DND-41 (cell line): Measurements from ENCODE around the gene IGFL3.

Source experiments
- ATAC-seq: fragments of 200-7000 bp; cut with Tn5 transposase; 3 replicates; pipeline ENCODE4 v1.9.1; 2021; ENCODE audit warnings: low read depth; ENCODE audit not compliant: insufficient read depth
- DNase-seq: peaks from one replicate; pipeline ENCODE4 v3.0.0-alpha.2; 2020
- H2AFZ ChIP-seq: 2 replicates; pipeline ENCODE4 v1.6.0; 2012; ENCODE audit warnings: low read depth, low read length
- H3K27ac ChIP-seq: 2 replicates; pipeline ENCODE4 v1.5.1; 2012; ENCODE audit warnings: low read length, inconsistent platforms
- H3K27me3 ChIP-seq: fragments of 200-600 bp; sonication (generic); 2 replicates; pipeline ENCODE4 v1.6.0; 2012; ENCODE audit warnings: low read length, mild to moderate bottlenecking, inconsistent platforms; ENCODE audit not compliant: insufficient read depth, poor library complexity
- H3K36me3 ChIP-seq: 2 replicates; pipeline ENCODE4 v1.5.1; 2012; ENCODE audit warnings: low read length, inconsistent platforms; ENCODE audit not compliant: insufficient read depth
- H3K4me1 ChIP-seq: 2 replicates; pipeline ENCODE4 v1.5.1; 2012; ENCODE audit warnings: mild to moderate bottlenecking, low read length; ENCODE audit not compliant: insufficient read depth
- H3K4me2 ChIP-seq: 2 replicates; pipeline ENCODE4 v1.6.0; 2012; ENCODE audit warnings: mild to moderate bottlenecking, moderate library complexity, low read length, inconsistent platforms; ENCODE audit not compliant: insufficient read depth
- H3K4me3 ChIP-seq, 2 experiments: fragments of 200-600 bp in 1 of 2; shearing (Covaris generic) in 1 of 2; 2 replicates each; pipeline ENCODE4 v1.5.1; 2012 to 2016; ENCODE audit warnings: inconsistent platforms in 2 of 2, low read length in 2 of 2, mild to moderate bottlenecking in 2 of 2, low read depth in 1 of 2, moderate library complexity in 1 of 2
- H3K79me2 ChIP-seq: 2 replicates; pipeline ENCODE4 v1.6.0; 2012; ENCODE audit warnings: low read length, inconsistent platforms; ENCODE audit not compliant: insufficient read depth
- H3K9ac ChIP-seq: 2 replicates; pipeline ENCODE4 v1.6.0; 2012; ENCODE audit warnings: low read depth, mild to moderate bottlenecking, inconsistent platforms, low read length, moderate library complexity
- H3K9me3 ChIP-seq: 2 replicates; pipeline ENCODE4 v1.5.1; 2012; ENCODE audit warnings: low read length, moderate library complexity, mild to moderate bottlenecking, inconsistent platforms; ENCODE audit not compliant: insufficient read depth, severe bottlenecking
- H4K20me1 ChIP-seq: 2 replicates; pipeline ENCODE4 v1.6.0; 2012; ENCODE audit warnings: low read length; ENCODE audit not compliant: insufficient read depth
- CTCF ChIP-seq: IDR thresholded peaks from 2 replicates; pipeline ENCODE4 v1.5.1; 2012; ENCODE audit warnings: borderline replicate concordance, low read length, moderate library complexity, mild to moderate bottlenecking; ENCODE audit not compliant: poor library complexity, severe bottlenecking; ENCODE audit errors: extremely low read depth
- EZH2 ChIP-seq: IDR thresholded peaks from 3 replicates; pipeline ENCODE4 v1.6.1; 2012; ENCODE audit warnings: borderline replicate concordance, low read depth, mild to moderate bottlenecking, moderate library complexity, low read length, inconsistent platforms; ENCODE audit not compliant: severe bottlenecking

IGFL3 gene

GRCh38 chr19:46132508-46133100, 8.1 kb upstream of the IGFL3 start:
- Histone ChIP-seq H3K27ac (no peak overlapping the region), H3K4me2 (no peak overlapping the region), H3K36me3 (no peaks in the 10 kb centered on the region), H3K9me3 (no peaks in the 10 kb centered on the region), H3K27me3 (peaks cover 10% of the 10 kb centered on the region), H3K4me3 (no peak overlapping the region), H4K20me1 (no peaks in the 10 kb centered on the region), H3K79me2 (no peaks in the 10 kb centered on the region), H3K4me1 (peaks cover 9% of the 10 kb centered on the region; the same call in 1 of the 2 replicates), H2AFZ (no peak overlapping the region), H3K9ac (no peak overlapping the region)
- TF ChIP-seq CTCF (no peak), EZH2 (no peak)
- DNase-seq, result no peak
- no peak for ATAC-seq

- peaks cover 10% of the 10 kb centered on the region for H3K27me3 ChIP-seq
Observed at GRCh38 chr19:46131485-46132143, 7.1 kb upstream of the IGFL3 start.

GRCh38 chr19:46126086-46126580, 1.6 kb upstream of the IGFL3 start:
- Histone ChIP-seq H3K4me2 (no peak overlapping the region), H3K4me1 (no peaks in the 10 kb centered on the region), H2AFZ (no peak overlapping the region), H3K9me3 (no peaks in the 10 kb centered on the region), H3K9ac (no peak overlapping the region), H3K79me2 (no peaks in the 10 kb centered on the region), H3K27me3 (peaks cover 34% of the 10 kb centered on the region), H3K27ac (no peak overlapping the region), H4K20me1 (no peaks in the 10 kb centered on the region), H3K36me3 (no peaks in the 10 kb centered on the region), H3K4me3 (no peak overlapping the region)
- TF ChIP-seq CTCF (no peak), EZH2 (no peak)
- DNase-seq (no peak), ATAC-seq (no peak)

More at GRCh38 chr19:46131485-46132143, 7.1 kb upstream of the IGFL3 start:
- no peak for TF ChIP-seq EZH2
- no peak for TF ChIP-seq CTCF
- Histone ChIP-seq H3K79me2 (no peaks in the 10 kb centered on the region), H3K27ac (no peak overlapping the region), H3K9ac (no peak overlapping the region), H3K4me2 (no peak overlapping the region), H4K20me1 (no peaks in the 10 kb centered on the region), H3K4me1 (peaks cover 9% of the 10 kb centered on the region; the same call in 1 of the 2 replicates), H3K9me3 (no peaks in the 10 kb centered on the region), H3K36me3 (no peaks in the 10 kb centered on the region), H3K4me3 (no peak overlapping the region), H2AFZ (no peak overlapping the region)
- DNase-seq (no peak), ATAC-seq (no peak)
